GM23338 (cell line): ENCODE results near the gene DAZAP1. TPM values are rescaled to one million over a fixed set of nuclear protein-coding genes. Genes with fewer than 3 reads are reported as not detected.

ENCODE experiments used
- ATAC-seq: fragments of 200-7000 bp; cut with Tn5 transposase; 3 replicates; pipeline ENCODE4 v1.9.1; 2020
- DNase-seq: peaks from one replicate; pipeline ENCODE4 v3.0.0-alpha.2; 2015; ENCODE audit warnings: low spot score
- H2AFZ ChIP-seq: fragments of 200-600 bp; sonication (generic); 2 replicates; pipeline ENCODE4 v1.8.0; 2016; ENCODE audit warnings: antibody characterized with exemption, mild to moderate bottlenecking, moderate library complexity
- H3F3A ChIP-seq: fragments of 200-600 bp; sonication (generic); replicated peaks from 2 replicates; pipeline ENCODE4 v1.8.0; 2017; ENCODE audit warnings: antibody characterized with exemption, mixed run types, low read depth
- H3K27ac ChIP-seq: fragments of 200-600 bp; sonication (generic); 2 replicates; pipeline ENCODE4 v1.6.1; 2016; ENCODE audit warnings: low read depth
- H3K27me3 ChIP-seq: fragments of 200-600 bp; sonication (generic); 2 replicates; pipeline ENCODE4 v1.8.0; 2016; ENCODE audit warnings: mild to moderate bottlenecking, mixed run types, moderate library complexity; ENCODE audit not compliant: insufficient read depth
- H3K36me3 ChIP-seq: fragments of 200-600 bp; sonication (generic); 2 replicates; pipeline ENCODE4 v1.8.0; 2016; ENCODE audit warnings: mild to moderate bottlenecking; ENCODE audit not compliant: insufficient read depth
- H3K4me1 ChIP-seq: fragments of 200-600 bp; sonication (generic); 2 replicates; pipeline ENCODE4 v1.8.0; 2016; ENCODE audit warnings: mild to moderate bottlenecking, moderate library complexity; ENCODE audit not compliant: insufficient read depth
- H3K4me2 ChIP-seq: fragments of 200-600 bp; sonication (generic); 2 replicates; pipeline ENCODE4 v1.7.1; 2017; ENCODE audit warnings: mixed run types
- H3K4me3 ChIP-seq: fragments of 200-600 bp; sonication (generic); 2 replicates; pipeline ENCODE4 v1.6.1; 2016; ENCODE audit warnings: mixed run types
- H3K79me2 ChIP-seq: fragments of 200-600 bp; sonication (generic); replicated peaks from 2 replicates; pipeline ENCODE4 v1.8.0; 2017; ENCODE audit warnings: mild to moderate bottlenecking; ENCODE audit not compliant: insufficient read depth
- H3K9me2 ChIP-seq: fragments of 200-600 bp; sonication (generic); 2 replicates; pipeline ENCODE4 v1.8.0; 2017; ENCODE audit not compliant: insufficient read depth
- H4K20me1 ChIP-seq: fragments of 200-600 bp; sonication (generic); replicated peaks from 2 replicates; pipeline ENCODE4 v1.8.0; 2017; ENCODE audit warnings: mild to moderate bottlenecking; ENCODE audit not compliant: insufficient read depth
- H3K27ac Mint-ChIP-seq: 2 replicates; pipeline ENCODE4 v1.8.0; 2020; ENCODE audit warnings: inconsistent platforms, mild to moderate bottlenecking, moderate library complexity, mixed read lengths
- H3K27me3 Mint-ChIP-seq: 3 replicates; pipeline ENCODE4 v1.8.0; 2022; ENCODE audit warnings: low read depth, mild to moderate bottlenecking, moderate library complexity, mixed read lengths, inconsistent platforms; ENCODE audit not compliant: insufficient read depth, poor library complexity
- H3K36me3 Mint-ChIP-seq: 3 replicates; pipeline ENCODE4 v1.8.0; 2021; ENCODE audit warnings: low read depth, mild to moderate bottlenecking, inconsistent platforms, moderate library complexity, mixed read lengths
- H3K4me1 Mint-ChIP-seq: 3 replicates; pipeline ENCODE4 v1.8.0; 2020; ENCODE audit warnings: mild to moderate bottlenecking, inconsistent platforms, mixed read lengths
- H3K4me3 Mint-ChIP-seq: 3 replicates; pipeline ENCODE4 v1.8.0; 2021; ENCODE audit warnings: moderate library complexity, mild to moderate bottlenecking, inconsistent platforms, mixed read lengths
- H3K9me3 Mint-ChIP-seq: 3 replicates; pipeline ENCODE4 v1.8.0; 2020; ENCODE audit warnings: moderate library complexity, mild to moderate bottlenecking, inconsistent platforms, mixed read lengths
- CREB1 ChIP-seq: fragments of 250-450 bp; sonication (Bioruptor Pico); IDR thresholded peaks from 2 replicates; pipeline ENCODE4 v1.5.0; 2020; ENCODE audit warnings: low read depth, mild to moderate bottlenecking, moderate library complexity
- ETS1 ChIP-seq: IDR thresholded peaks from 2 replicates; pipeline ENCODE4 v1.6.1; 2016; ENCODE audit warnings: antibody characterized with exemption
- EZH2phosphoT487 ChIP-seq: fragments of 200-600 bp; sonication (generic); IDR thresholded peaks from one replicate; pipeline ENCODE4 v1.8.1; 2018; ENCODE audit warnings: antibody characterized with exemption; ENCODE audit not compliant: unreplicated experiment
- JUNB ChIP-seq: IDR thresholded peaks from one replicate; pipeline ENCODE4 v1.6.1; 2016; ENCODE audit warnings: antibody characterized with exemption; ENCODE audit not compliant: unreplicated experiment
- NANOG ChIP-seq: IDR thresholded peaks from 2 replicates; pipeline ENCODE4 v1.6.1; 2016; ENCODE audit warnings: antibody characterized with exemption, borderline replicate concordance
- POLR2AphosphoS5 ChIP-seq: IDR thresholded peaks from 2 replicates; pipeline ENCODE4 v1.6.1; 2016; ENCODE audit warnings: antibody characterized with exemption, low read depth
- REST ChIP-seq: IDR thresholded peaks from one replicate; pipeline ENCODE4 v1.6.1; 2018; ENCODE audit warnings: antibody characterized with exemption; ENCODE audit not compliant: unreplicated experiment
- STAT1 ChIP-seq: IDR thresholded peaks from one replicate; pipeline ENCODE4 v1.6.1; 2016; ENCODE audit warnings: antibody characterized with exemption; ENCODE audit not compliant: unreplicated experiment
- ZNF114 ChIP-seq: fragments of 250-450 bp; sonication (Bioruptor Pico); IDR thresholded peaks from 2 replicates; pipeline ENCODE4 v1.5.0; 2020; ENCODE audit warnings: mild to moderate bottlenecking, moderate library complexity
- polyA plus RNA-seq: library from polyadenylated mRNA; unstranded; fragments of >200 nt; fragmentation: Nextera tagmentation; extraction: Ambion mirVana; gene quantifications from 2 replicates; pipeline ENCODE4 v1.2.1, GENCODE V29; 2016
- total RNA-seq: library from RNA; depleted of rRNA; stranded (reverse); fragments of >200 nt; shearing (Covaris generic); gene quantifications from 2 replicates; pipeline ENCODE4 v1.2.3, GENCODE V29; 2014
- TF ChIP-seq, protein P1 (sequence below): fragments of 250-450 bp; sonication (Bioruptor Pico); IDR thresholded peaks from 2 replicates; pipeline ENCODE4 v1.5.0; 2020; ENCODE audit warnings: mild to moderate bottlenecking, moderate library complexity

Gene DAZAP1
- total and polyA plus RNA-seq, 2 experiments from 2014 or later: 44.1 to 194 TPM

DNA sequence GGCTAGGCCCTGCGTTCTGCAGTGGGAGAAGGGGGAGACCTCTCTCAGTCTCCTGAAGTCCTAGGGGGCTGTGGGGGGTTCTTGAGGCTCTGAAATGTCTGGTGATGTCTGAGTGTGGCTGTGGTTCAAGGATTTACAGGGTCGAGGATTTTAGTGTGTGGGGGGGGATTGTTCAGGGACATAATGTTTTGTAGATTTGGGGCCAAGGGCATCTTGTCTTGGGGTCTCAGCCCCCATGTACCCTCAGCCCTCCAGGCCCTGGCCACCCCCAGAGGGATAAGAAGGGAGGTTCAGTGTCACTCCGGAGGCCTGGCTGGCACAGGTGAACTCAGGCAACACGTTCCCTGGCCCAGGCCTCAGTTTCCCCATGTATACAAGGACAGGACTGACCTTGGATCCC, 40.1 kb downstream of the DAZAP1 start:
- ATAC-seq (no peak), DNase-seq (no peak)
- Mint-ChIP-seq H3K9me3 (no peaks in the 10 kb centered on the region; the same call in 2 of the 3 replicates), H3K27me3 (peaks cover 61% of the 10 kb centered on the region), H3K4me3 (peak overlapping the region; percentile 37; the same call in 1 of the 3 replicates), H3K4me1 (peaks cover 34% of the 10 kb centered on the region), H3K27ac (no peak overlapping the region), H3K36me3 (peaks cover 6% of the 10 kb centered on the region)
- Histone ChIP-seq H3K4me3 (peak overlapping the region; percentile 83; the same call in 1 of the 2 replicates), H3K79me2 (0 out of 2 replicates have a peak, but pooled peaks cover 3% of the 10 kb centered on the region), H3K4me1 (peaks cover 26% of the 10 kb centered on the region; the same call in 1 of the 2 replicates), H4K20me1 (0 out of 2 replicates have a peak, but pooled peaks cover under 1% of the 10 kb centered on the region), H3F3A (peaks cover 39% of the 10 kb centered on the region), H3K9me2 (no peaks in the 10 kb centered on the region), H3K27me3 (peaks cover 45% of the 10 kb centered on the region), H3K36me3 (no peaks in the 10 kb centered on the region), H3K4me2 (no peak overlapping the region), H2AFZ (no peak overlapping the region), H3K27ac (no peak overlapping the region)
- no peak for TF ChIP-seq ETS1

DNA sequence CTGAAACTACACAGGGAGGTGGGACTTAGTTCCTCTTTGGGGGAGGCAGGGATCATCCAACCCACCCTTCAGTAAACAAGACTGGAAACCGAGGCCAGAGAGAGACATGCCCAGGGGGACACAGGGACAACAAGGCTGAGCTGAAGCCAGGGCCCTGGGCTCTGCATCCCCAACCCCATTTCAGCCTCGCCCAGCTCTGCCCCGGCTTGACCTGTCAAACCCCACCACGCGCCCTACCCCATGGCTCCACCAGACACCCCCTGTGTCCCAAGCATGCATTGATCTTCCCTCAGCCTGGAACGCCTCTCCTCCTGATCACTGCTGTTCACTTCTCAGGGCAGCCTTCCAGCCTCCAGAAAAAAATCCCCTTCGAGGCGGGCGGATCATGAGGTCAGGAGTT, 40.6 kb downstream of the DAZAP1 start:
- H3K4me1 ChIP-seq: peaks cover 30% of the 10 kb centered on the region; the same call in 1 of the 2 replicates
- H3F3A ChIP-seq: peaks cover 36% of the 10 kb centered on the region
- ATAC-seq (no peak), DNase-seq (no peak)
- no peak overlapping the region for H3K27ac ChIP-seq
- H3K9me2 ChIP-seq: no peaks in the 10 kb centered on the region
- H3K36me3 ChIP-seq: no peaks in the 10 kb centered on the region
- Mint-ChIP-seq H3K4me3 (peak overlapping the region; percentile 37; the same call in 1 of the 3 replicates), H3K4me1 (peaks cover 32% of the 10 kb centered on the region), H3K9me3 (no peaks in the 10 kb centered on the region; the same call in 2 of the 3 replicates), H3K27ac (no peak overlapping the region), H3K36me3 (peaks cover 2% of the 10 kb centered on the region), H3K27me3 (peaks cover 61% of the 10 kb centered on the region)
- H3K4me2 ChIP-seq: no peak overlapping the region
- 0 out of 2 replicates have a peak, but pooled peaks cover 3% of the 10 kb centered on the region for H3K79me2 ChIP-seq
- H3K27me3 ChIP-seq: peaks cover 45% of the 10 kb centered on the region
- no peaks in the 10 kb centered on the region for H4K20me1 ChIP-seq
- H2AFZ ChIP-seq: no peak overlapping the region
- H3K4me3 ChIP-seq: no peak overlapping the region
- TF ChIP-seq ETS1 (no peak), ZNF114 (CRISPR knock-in tag) (no peak), STAT1 (no peak), REST (no peak), CREB1 (CRISPR knock-in tag) (no peak), NANOG (no peak), POLR2AphosphoS5 (no peak), EZH2phosphoT487 (no peak), JUNB (no peak)
- TF ChIP-seq, protein P1, sequence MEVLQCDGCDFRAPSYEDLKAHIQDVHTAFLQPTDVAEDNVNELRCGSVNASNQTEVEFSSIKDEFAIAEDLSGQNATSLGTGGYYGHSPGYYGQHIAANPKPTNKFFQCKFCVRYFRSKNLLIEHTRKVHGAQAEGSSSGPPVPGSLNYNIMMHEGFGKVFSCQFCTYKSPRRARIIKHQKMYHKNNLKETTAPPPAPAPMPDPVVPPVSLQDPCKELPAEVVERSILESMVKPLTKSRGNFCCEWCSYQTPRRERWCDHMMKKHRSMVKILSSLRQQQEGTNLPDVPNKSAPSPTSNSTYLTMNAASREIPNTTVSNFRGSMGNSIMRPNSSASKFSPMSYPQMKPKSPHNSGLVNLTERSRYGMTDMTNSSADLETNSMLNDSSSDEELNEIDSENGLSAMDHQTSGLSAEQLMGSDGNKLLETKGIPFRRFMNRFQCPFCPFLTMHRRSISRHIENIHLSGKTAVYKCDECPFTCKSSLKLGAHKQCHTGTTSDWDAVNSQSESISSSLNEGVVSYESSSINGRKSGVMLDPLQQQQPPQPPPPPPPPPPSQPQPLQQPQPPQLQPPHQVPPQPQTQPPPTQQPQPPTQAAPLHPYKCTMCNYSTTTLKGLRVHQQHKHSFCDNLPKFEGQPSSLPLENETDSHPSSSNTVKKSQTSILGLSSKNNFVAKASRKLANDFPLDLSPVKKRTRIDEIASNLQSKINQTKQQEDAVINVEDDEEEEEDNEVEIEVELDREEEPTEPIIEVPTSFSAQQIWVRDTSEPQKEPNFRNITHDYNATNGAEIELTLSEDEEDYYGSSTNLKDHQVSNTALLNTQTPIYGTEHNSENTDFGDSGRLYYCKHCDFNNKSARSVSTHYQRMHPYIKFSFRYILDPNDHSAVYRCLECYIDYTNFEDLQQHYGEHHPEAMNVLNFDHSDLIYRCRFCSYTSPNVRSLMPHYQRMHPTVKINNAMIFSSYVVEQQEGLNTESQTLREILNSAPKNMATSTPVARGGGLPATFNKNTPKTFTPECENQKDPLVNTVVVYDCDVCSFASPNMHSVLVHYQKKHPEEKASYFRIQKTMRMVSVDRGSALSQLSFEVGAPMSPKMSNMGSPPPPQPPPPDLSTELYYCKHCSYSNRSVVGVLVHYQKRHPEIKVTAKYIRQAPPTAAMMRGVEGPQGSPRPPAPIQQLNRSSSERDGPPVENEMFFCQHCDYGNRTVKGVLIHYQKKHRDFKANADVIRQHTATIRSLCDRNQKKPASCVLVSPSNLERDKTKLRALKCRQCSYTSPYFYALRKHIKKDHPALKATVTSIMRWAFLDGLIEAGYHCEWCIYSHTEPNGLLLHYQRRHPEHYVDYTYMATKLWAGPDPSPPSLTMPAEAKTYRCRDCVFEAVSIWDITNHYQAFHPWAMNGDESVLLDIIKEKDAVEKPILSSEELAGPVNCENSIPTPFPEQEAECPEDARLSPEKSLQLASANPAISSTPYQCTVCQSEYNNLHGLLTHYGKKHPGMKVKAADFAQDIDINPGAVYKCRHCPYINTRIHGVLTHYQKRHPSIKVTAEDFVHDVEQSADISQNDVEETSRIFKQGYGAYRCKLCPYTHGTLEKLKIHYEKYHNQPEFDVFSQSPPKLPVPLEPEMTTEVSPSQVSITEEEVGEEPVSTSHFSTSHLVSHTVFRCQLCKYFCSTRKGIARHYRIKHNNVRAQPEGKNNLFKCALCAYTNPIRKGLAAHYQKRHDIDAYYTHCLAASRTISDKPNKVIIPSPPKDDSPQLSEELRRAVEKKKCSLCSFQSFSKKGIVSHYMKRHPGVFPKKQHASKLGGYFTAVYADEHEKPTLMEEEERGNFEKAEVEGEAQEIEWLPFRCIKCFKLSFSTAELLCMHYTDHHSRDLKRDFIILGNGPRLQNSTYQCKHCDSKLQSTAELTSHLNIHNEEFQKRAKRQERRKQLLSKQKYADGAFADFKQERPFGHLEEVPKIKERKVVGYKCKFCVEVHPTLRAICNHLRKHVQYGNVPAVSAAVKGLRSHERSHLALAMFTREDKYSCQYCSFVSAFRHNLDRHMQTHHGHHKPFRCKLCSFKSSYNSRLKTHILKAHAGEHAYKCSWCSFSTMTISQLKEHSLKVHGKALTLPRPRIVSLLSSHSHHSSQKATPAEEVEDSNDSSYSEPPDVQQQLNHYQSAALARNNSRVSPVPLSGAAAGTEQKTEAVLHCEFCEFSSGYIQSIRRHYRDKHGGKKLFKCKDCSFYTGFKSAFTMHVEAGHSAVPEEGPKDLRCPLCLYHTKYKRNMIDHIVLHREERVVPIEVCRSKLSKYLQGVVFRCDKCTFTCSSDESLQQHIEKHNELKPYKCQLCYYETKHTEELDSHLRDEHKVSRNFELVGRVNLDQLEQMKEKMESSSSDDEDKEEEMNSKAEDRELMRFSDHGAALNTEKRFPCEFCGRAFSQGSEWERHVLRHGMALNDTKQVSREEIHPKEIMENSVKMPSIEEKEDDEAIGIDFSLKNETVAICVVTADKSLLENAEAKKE (CRISPR knock-in tag): no peak
